MM.1S (cell line): ENCODE results near the gene TRIB2.

Experiments
- DNase-seq: peaks from one replicate; pipeline ENCODE4 v3.0.0-alpha.2; 2015
- H2AFZ ChIP-seq: fragments of 300-600 bp; sonication (generic); 2 replicates; pipeline ENCODE4 v1.6.0; 2016; ENCODE audit warnings: antibody characterized with exemption, low read length
- H3F3A ChIP-seq: fragments of 300-600 bp; sonication (generic); 2 replicates; pipeline ENCODE4 v1.6.1; 2016; ENCODE audit warnings: mild to moderate bottlenecking, antibody characterized with exemption, low read length, moderate library complexity, mixed read lengths; ENCODE audit not compliant: insufficient read depth
- H3K27ac ChIP-seq: fragments of 300-600 bp; sonication (generic); 2 replicates; pipeline ENCODE4 v1.5.1; 2016; ENCODE audit warnings: mild to moderate bottlenecking, low read length
- H3K27me3 ChIP-seq: fragments of 300-600 bp; sonication (generic); replicated peaks from 2 replicates; pipeline ENCODE4 v1.6.0; 2016; ENCODE audit warnings: low read length; ENCODE audit not compliant: insufficient read depth
- H3K36me3 ChIP-seq: fragments of 300-600 bp; sonication (generic); replicated peaks from 2 replicates; pipeline ENCODE4 v1.6.1; 2016; ENCODE audit warnings: mild to moderate bottlenecking, low read length, mixed read lengths; ENCODE audit not compliant: insufficient read depth
- H3K4me1 ChIP-seq: fragments of 300-600 bp; sonication (generic); 2 replicates; pipeline ENCODE4 v1.6.1; 2016; ENCODE audit warnings: low read length, mixed read lengths
- H3K4me2 ChIP-seq: fragments of 300-600 bp; sonication (generic); 2 replicates; pipeline ENCODE4 v1.6.0; 2016; ENCODE audit warnings: low read depth, low read length
- H3K4me3 ChIP-seq: fragments of 300-600 bp; sonication (generic); 2 replicates; pipeline ENCODE4 v1.5.1; 2016; ENCODE audit warnings: low read length, mixed read lengths
- H3K79me2 ChIP-seq: fragments of 300-600 bp; sonication (generic); 2 replicates; pipeline ENCODE4 v1.6.1; 2016; ENCODE audit warnings: mixed run types, low read length, mixed read lengths
- H3K9ac ChIP-seq: fragments of 300-600 bp; sonication (generic); 2 replicates; pipeline ENCODE4 v1.6.1; 2016; ENCODE audit warnings: low read length, mixed read lengths
- H3K9me2 ChIP-seq: fragments of 300-600 bp; sonication (generic); replicated peaks from 2 replicates; pipeline ENCODE4 v1.6.1; 2016; ENCODE audit warnings: mild to moderate bottlenecking, low read length, mixed read lengths; ENCODE audit not compliant: insufficient read depth
- H3K9me3 ChIP-seq: fragments of 300-600 bp; sonication (generic); replicated peaks from 2 replicates; pipeline ENCODE4 v1.6.1; 2016; ENCODE audit warnings: mild to moderate bottlenecking, low read length, mixed read lengths; ENCODE audit not compliant: insufficient read depth
- H4K20me1 ChIP-seq: fragments of 300-600 bp; sonication (generic); 2 replicates; pipeline ENCODE4 v1.6.1; 2016; ENCODE audit warnings: mild to moderate bottlenecking, low read length, moderate library complexity, mixed read lengths; ENCODE audit not compliant: insufficient read depth
- CTCF ChIP-seq: fragments of 300-600 bp; sonication (generic); IDR thresholded peaks from 2 replicates; pipeline ENCODE4 v1.5.1; 2016; ENCODE audit warnings: antibody characterized with exemption, low read length, mixed read lengths
- EZH2 ChIP-seq: fragments of 300-600 bp; sonication (generic); optimal IDR thresholded peaks from 2 replicates; pipeline ENCODE3; 2017; ENCODE audit warnings: low read depth, mild to moderate bottlenecking, antibody characterized with exemption, low read length, mixed read lengths
- EZH2phosphoT487 ChIP-seq: fragments of 300-600 bp; sonication (generic); IDR thresholded peaks from 2 replicates; pipeline ENCODE4 v1.6.1; 2018; ENCODE audit warnings: antibody characterized with exemption, low read length

Gene TRIB2

GRCh38 chr2:12766421-12766879 lies 49.7 kb downstream of the TRIB2 start:
- H3K27ac ChIP-seq: no peak overlapping the region
- H3K9ac ChIP-seq: no peak overlapping the region
- H3K27me3 ChIP-seq: no peaks in the 10 kb centered on the region
- no peak for DNase-seq
- no peaks in the 10 kb centered on the region for H3K36me3 ChIP-seq
- no peaks in the 10 kb centered on the region for H3F3A ChIP-seq
- H3K4me3 ChIP-seq: no peak overlapping the region
- TF ChIP-seq CTCF: no peak
- no peak for TF ChIP-seq EZH2
- no peak for TF ChIP-seq EZH2phosphoT487
- H3K9me2 ChIP-seq: no peaks in the 10 kb centered on the region
- H4K20me1 ChIP-seq: no peaks in the 10 kb centered on the region
- no peaks in the 10 kb centered on the region for H3K9me3 ChIP-seq
- H3K4me1 ChIP-seq: no peaks in the 10 kb centered on the region
- H2AFZ ChIP-seq: no peak overlapping the region
- no peak overlapping the region for H3K4me2 ChIP-seq
- no peaks in the 10 kb centered on the region for H3K79me2 ChIP-seq

GRCh38 chr2:12767541-12767940 lies 50.8 kb downstream of the TRIB2 start:
- Histone ChIP-seq H3F3A (no peaks in the 10 kb centered on the region), H3K4me3 (no peak overlapping the region), H3K4me2 (no peak overlapping the region), H3K9ac (no peak overlapping the region), H2AFZ (no peak overlapping the region), H3K9me3 (no peaks in the 10 kb centered on the region), H3K4me1 (no peaks in the 10 kb centered on the region), H3K36me3 (no peaks in the 10 kb centered on the region), H3K27me3 (no peaks in the 10 kb centered on the region), H3K79me2 (no peaks in the 10 kb centered on the region), H3K27ac (no peak overlapping the region), H3K9me2 (no peaks in the 10 kb centered on the region), H4K20me1 (no peaks in the 10 kb centered on the region)
- no peak for DNase-seq
- TF ChIP-seq EZH2phosphoT487: no peak
- no peak for TF ChIP-seq EZH2
- no peak for TF ChIP-seq CTCF

GRCh38 chr2:12767996-12768624 lies 51.4 kb downstream of the TRIB2 start:
- Histone ChIP-seq H3K79me2 (no peaks in the 10 kb centered on the region), H2AFZ (no peak overlapping the region), H3F3A (no peaks in the 10 kb centered on the region), H3K9me2 (no peaks in the 10 kb centered on the region), H3K27ac (no peak overlapping the region), H3K4me1 (no peaks in the 10 kb centered on the region), H4K20me1 (no peaks in the 10 kb centered on the region), H3K27me3 (no peaks in the 10 kb centered on the region), H3K36me3 (no peaks in the 10 kb centered on the region), H3K4me2 (no peak overlapping the region), H3K9me3 (no peaks in the 10 kb centered on the region), H3K4me3 (no peak overlapping the region), H3K9ac (no peak overlapping the region)
- DNase-seq: no peak
- no peak for TF ChIP-seq EZH2phosphoT487
- TF ChIP-seq CTCF: no peak
- TF ChIP-seq EZH2: no peak
